GM12891 (cell line): Measurements from ENCODE around the gene LRRC10.

Experiments
- DNase-seq: peaks from one replicate; pipeline ENCODE4 v3.0.0; 2011; ENCODE audit warnings: low spot score; ENCODE audit not compliant: insufficient read length
- FAIRE-seq: peaks from 2 replicates; lab custom pipeline; 2011; peaks lifted over from hg19 to GRCh38; lab: Jason Lieb, UNC
- PAX5 ChIP-seq: IDR thresholded peaks from 2 replicates; pipeline ENCODE4 v1.6.1; 2011; ENCODE audit warnings: low read length, moderate library complexity, mild to moderate bottlenecking; ENCODE audit not compliant: insufficient read depth, severe bottlenecking
- POLR2A ChIP-seq: IDR thresholded peaks from 2 replicates; pipeline ENCODE4 v1.6.1; 2011; ENCODE audit warnings: low read depth, low read length, control low read depth
- POLR2AphosphoS5 ChIP-seq: IDR thresholded peaks from 2 replicates; pipeline ENCODE4 v1.6.1; 2011; ENCODE audit warnings: low read depth, low read length, control low read depth
- POU2F2 ChIP-seq: IDR thresholded peaks from 2 replicates; pipeline ENCODE4 v1.6.1; 2011; ENCODE audit warnings: low read depth, mild to moderate bottlenecking, control low read depth, low read length, moderate library complexity
- SPI1 ChIP-seq: IDR thresholded peaks from 2 replicates; pipeline ENCODE4 v1.6.1; 2011; ENCODE audit warnings: low read depth, low read length, control low read depth
- TAF1 ChIP-seq: IDR thresholded peaks from 2 replicates; pipeline ENCODE4 v1.6.1; 2011; ENCODE audit warnings: low read depth, low read length, control low read depth

LRRC10 gene

DNA sequence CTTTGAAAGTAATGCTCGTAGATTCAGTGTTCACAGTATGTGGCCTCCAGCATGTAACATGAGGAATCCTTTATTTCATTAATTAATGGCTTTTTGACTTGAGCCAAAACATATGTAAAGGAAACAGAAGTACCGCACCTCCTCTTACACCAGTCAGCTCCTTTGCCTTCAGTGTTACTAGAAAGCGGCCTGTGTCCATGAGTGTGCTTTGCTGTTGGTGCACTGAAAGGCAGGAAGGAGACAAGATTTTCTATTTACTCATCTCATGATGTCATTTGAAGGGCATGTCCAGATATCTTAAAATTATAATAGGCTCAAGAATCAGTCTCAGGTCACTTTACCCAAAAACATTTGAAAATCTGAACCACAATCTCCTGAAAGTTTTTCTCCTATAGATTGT, 35.4 kb downstream of the LRRC10 start:
- DNase-seq (no peak), FAIRE-seq (no peak)
- TF ChIP-seq PAX5 (no peak), POLR2AphosphoS5 (no peak), TAF1 (no peak), POLR2A (no peak), POU2F2 (no peak), SPI1 (no peak)

DNA sequence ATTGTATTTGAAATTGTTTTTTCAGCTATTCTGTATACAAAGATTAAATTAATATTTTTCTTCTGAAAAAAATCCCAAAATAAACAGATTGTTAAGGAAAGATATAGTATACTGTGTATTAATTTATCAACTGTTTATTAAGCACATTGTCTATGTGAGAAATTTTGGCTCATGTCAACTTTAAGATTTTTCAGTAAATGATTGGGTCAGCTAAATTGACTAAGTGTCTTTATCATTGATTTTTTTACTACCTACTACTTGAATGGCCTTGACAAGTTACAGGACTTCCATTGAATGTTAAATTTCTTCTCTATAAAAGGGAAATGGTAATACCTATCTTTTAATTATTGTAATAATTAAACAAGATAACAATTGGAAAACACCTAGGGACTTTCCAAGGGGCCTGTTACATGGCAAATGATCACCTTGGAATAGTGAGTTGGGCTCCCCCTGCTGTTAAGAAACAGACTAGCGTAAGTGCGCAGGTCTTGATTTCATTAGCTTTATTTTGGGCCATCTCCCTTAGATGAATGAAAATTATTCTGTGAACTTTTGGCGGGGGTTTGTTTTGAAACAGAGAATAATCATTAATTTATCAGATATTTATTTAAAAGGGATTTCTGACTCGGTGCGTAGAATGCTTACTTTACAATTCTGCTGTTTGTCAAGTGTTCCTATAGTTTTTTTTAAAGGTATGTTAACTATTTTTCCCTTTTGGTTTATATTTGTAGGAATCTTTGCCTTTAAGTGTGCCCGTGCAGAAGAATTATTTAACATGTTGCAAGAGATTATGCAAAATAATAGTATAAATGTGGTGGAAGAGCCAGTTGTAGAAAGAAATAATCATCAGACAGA, 39.9 kb downstream of the LRRC10 start:
- TF ChIP-seq POU2F2: no peak
- TF ChIP-seq TAF1: no peak
- no peak for TF ChIP-seq PAX5
- no peak for TF ChIP-seq POLR2A
- no peak for TF ChIP-seq SPI1
- no peak for TF ChIP-seq POLR2AphosphoS5
- FAIRE-seq (peak; percentile 81), DNase-seq (no peak)

DNA sequence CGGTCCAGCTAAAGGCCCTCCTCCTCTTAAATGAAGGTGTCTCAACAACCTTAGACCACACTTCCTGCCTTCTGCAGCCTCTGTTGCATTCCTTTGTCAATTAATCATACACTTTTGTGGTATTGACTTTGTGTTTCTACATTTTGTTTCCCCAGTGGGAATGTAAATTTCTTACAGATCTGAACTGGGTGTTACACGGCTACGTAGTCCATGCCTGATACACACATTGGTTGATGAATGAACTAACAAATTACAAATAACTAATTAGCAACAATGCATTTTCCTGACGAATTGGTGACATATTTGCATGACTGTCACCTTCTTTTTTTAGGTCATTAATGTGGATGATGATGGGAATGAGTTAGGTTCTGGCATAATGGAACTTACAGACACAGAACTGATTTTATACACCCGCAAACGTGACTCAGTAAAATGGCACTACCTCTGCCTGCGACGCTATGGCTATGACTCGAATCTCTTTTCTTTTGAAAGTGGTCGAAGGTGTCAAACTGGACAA, 40.6 kb downstream of the LRRC10 start:
- no peak for TF ChIP-seq POLR2A
- TF ChIP-seq TAF1: no peak
- TF ChIP-seq SPI1: no peak
- TF ChIP-seq POLR2AphosphoS5: no peak
- TF ChIP-seq POU2F2: no peak
- TF ChIP-seq PAX5: no peak
- DNase-seq (no peak), FAIRE-seq (no peak)

DNA sequence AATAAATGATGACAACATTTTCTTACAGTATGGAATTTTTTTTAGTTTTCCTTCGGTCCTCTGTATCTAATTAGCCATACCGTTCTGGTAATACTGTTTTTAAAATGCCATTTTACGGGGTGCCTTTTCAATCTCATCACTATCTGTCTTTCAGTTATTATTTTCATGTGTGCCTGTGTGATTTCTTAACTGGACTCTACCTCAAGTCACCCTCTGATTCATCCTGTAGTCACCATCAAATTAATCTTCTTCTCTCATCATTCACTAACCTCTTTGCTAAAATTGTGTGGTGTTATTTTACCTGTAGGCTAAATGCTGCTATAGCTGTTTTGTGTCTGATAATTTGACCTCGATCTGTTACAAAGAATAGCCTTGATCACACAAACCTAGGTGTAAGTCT, 41.5 kb downstream of the LRRC10 start:
- FAIRE-seq (peak; percentile 28), DNase-seq (no peak)
- TF ChIP-seq POLR2A: no peak
- TF ChIP-seq POLR2AphosphoS5: no peak
- no peak for TF ChIP-seq POU2F2
- no peak for TF ChIP-seq PAX5
- TF ChIP-seq SPI1: no peak
- TF ChIP-seq TAF1: no peak

DNA sequence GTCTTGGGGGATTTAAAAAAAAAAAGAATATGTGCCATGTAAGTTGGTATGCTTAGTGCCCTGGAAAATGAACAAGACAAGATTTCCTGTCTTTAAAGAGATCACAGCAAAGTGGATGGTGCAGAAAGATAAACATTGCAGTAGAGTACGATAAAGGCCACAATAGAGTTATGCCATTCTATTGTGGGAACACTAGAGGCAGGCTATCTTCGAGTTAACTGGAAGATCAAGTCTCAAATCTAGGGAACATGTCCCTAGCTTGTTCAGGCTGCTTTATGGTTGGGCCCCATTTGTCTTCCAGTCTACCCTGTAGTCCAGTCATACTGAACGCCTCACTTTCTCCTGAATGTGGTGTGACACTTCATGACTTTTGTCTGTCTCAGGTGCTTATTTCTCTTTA, 44.1 kb downstream of the LRRC10 start:
- TF ChIP-seq POLR2A (no peak), SPI1 (no peak), TAF1 (no peak), POLR2AphosphoS5 (no peak), POU2F2 (no peak), PAX5 (no peak)
- DNase-seq: no peak
- FAIRE-seq: peak; percentile 75

DNA sequence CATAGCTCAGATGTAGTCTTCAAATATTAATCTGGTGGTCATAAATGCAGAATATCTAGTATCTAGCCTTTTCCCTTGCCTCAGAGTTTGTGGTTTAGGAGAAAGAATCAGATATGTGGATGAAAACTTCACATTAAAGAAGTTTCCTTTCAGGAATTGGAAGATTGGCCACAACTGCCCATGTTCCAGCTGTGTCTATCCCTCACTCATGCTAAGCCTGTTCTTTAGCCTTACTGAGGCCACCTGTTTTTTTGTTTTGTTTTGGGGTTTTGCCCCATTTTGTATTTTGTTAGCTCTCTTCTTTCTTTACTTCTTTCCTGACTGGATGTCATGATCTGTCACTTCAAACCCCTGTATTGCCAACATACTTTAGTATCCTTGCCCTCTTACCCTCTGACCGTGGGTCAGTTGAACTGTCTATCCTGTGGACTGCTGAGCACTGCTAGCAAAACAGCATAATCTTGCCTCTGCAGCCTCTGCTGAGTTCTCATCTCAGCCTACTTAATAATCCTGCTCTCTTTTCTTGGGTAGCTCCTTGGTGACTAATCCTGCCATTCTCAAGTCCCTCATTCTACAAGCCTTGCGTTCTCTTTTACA, 47.4 kb downstream of the LRRC10 start:
- no peak for FAIRE-seq
- DNase-seq: no peak
- TF ChIP-seq SPI1 (no peak), PAX5 (no peak), POLR2A (no peak), TAF1 (no peak), POU2F2 (no peak), POLR2AphosphoS5 (no peak)
